AML-193 (cell line): ENCODE results near the gene UBA52.
"Not testable (repeated sequence)": the region's sequence is repeated elsewhere in the genome, so short reads cannot be mapped to it uniquely, and the experiment has no call there.

ENCODE experiments used
- DNase-seq, 2 experiments: peaks; one replicate each; lab custom pipeline; 2025; lab: John Stamatoyannopoulos, UW

The UBA52 gene

DNA sequence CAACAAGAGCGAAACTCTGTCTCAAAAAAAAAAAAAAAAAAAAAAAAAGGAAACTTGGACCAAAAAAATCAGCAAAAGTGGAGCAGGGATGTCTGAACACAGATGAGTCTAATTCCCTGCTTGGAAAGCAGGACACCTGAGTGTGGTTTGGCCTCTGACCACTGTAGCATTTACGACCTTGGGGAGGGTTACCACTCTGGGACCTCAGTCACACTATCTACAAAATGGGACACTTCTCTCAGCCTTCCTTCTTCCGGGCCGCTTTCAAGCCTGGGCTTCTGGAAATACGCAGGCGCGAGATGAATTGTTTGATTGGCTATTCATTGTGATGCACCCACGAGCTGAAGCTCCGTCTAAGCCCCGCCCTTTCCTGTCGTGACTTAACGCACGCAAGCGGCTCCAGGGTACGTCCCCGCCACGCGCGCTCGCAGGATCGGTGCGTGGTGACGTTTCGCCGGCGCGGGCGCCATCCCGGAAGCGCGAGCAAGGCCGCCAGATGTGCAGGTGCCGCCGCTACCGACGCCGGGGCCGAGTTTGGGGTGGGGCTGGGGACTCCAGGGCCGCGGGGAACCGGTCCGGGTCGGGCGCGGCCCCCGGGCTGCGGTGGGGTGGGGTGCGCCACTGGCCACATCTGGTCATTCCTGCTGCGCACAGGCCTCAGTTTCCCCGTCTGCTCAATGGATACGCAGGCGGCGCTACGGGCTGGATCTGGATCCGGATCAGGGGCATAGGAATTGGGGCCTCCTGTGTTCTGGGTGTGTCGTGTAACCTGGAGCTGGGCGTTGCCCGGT, 14.1 kb upstream of the UBA52 start, which contains the start of gene KXD1:
TSS of gene KXD1 (plus strand) at position 460 of the 791 bp plus-strand sequence. CDS start 4,187 bp downstream, outside the sequence.
- peak; percentile 98 for DNase-seq

DNA sequence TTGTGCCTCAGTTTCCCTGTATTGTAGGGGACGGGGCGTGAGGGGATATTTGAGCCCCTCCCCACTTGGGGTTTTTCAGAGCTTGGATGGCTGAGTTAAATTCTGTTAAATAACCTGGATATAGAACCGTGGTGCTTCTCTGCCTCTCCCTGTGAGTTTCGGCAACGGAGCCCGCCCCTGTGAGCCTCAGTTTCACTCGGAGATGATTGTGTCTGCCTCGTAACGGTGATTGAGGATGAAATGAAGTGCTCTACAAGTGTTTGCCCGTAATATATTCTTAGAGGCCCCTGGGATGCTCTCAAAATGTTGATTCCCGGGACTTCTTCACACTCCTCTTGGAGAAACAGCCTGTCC, 13.5 kb upstream of the UBA52 start:
- DNase-seq: no peak

DNA sequence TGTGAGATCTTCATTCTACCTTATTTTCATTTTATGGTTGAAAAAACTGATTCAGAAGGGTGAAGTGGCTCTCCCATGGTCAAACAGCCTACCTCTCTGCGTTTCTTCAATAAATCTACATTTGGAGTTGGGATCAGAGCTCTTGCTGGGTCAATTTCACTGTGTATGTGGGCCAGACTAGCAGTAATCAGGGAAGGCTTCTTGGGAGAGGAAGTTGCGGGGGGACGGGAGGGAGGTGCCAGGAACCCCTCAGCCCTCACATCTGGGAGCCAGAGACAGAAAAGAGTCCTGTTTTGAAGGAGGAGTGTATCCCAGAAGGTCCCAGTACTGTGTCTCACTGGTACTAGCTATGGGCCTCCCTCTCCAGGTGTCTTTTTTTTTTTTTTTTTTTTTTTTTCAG, 13.1 kb upstream of the UBA52 start:
- DNase-seq: no peak

DNA sequence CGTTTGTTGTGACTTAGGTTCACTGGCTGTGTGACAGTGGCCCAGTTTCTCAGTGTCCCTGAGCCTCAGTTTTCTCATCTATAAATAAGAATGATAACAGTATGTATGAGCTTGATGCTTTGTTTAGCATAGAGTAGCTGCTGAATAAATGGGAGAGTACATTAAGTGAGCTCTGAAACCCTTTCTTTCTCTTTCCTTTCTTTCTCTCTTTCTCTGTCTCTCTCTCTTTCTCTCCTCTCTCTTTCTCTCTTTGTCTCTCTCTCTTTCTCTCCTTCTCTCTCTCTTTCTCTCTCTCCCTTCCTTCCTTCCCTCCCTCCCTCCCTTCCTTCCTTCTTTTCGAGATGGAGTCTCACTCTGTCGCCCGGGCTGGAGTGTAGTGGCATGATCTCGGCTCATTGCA, 12.0 kb upstream of the UBA52 start:
- DNase-seq: no peak

DNA sequence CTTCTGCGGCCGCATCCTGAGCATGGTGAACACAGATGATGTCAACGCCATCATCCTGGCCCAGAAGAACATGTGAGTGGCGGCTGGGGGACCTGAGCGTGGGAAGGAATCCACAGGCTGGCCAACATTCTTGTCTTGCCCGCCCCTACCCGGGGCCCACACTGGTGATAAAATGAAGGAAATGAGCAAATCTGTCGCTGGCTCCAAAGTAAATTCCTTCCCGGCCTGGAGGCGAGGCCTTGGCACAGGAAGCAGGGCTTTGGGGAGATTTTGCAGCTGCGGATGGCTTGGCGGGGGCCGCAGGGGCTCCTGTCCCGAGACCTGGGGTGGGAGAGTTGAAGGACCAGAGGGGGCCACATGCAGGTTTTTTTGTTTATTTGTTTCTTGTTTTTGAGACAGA, 9.6 kb upstream of the UBA52 start:
- DNase-seq: no peak

DNA sequence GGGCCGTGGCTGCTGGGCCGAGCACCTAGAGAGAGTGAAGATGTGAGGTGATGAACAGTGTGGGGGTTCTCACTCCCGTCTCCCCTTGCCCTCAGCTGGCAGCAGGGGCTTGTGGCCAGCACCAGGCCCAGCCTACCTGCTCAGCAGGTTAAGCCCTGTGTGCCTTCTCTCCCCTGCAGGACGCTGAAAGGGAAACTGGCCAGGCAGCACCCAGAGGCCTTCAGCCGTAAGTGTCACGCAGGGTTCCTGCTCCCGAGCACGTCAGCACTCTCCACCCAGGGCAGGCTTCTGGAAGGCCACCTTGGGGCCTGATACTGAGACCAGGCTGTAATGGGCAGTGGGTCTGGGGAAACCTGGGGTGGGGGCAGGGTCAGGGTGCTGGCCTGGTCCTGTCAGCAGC, 4.7 kb upstream of the UBA52 start:
- no peak for DNase-seq

DNA sequence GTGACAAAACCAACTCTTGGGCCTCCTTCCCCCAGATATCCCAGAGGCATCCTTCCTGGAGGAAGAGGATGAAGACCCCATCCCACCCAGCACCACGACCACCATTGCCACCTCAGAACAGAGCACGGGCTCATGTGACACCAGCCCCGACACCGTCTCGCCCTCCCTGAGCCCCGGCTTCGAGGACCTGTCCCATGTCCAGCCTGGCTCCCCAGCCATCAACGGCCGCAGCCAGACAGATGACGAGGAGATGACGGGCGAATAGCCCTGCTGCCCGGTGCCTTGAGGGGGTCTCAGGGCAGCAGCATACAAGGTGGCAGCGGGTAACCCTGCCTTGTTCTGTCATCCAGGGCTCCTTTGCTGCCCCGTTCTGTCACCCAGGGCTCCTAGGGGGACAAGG, 3.3 kb upstream of the UBA52 start:
- DNase-seq: no peak

DNA sequence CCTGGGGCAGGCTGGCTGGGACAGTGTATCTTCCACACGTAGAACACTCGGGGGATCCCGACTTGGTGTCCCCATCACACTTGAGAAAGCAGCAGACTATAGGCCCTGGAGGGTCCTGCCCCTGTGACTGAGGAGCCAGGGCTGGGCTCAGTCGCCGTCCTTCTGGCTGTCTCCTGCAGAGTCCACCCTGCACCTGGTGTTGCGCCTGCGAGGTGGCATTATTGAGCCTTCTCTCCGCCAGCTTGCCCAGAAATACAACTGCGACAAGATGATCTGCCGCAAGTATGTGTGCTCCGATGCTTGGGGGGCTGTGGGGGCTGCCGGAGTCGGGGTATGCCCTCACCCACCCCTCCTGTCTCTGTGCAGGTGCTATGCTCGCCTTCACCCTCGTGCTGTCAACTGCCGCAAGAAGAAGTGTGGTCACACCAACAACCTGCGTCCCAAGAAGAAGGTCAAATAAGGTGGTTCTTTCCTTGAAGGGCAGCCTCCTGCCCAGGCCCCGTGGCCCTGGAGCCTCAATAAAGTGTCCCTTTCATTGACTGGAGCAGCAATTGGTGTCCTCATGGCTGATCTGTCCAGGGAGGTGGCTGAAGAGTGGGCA, 3.1 kb downstream of the UBA52 start:
- no peak for DNase-seq

DNA sequence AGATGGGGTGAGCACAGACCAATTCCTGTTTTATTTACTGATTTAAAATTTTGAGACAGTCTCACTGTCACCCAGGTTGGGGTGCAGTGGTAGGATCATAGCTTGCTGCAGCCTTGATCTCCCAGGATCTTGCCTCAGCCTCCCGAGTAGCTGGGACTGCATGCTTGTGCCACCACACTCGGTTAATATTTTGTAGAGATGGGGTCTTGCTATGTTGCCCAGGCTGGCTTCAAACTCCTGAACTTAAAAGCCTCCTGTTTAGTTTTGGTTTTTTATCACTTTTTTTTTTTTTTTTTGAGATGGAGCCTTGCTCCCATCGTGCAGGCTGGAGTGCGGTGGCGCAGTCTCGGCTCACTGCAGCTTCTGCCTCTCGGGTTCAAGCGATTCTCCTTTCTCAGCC, 4.7 kb downstream of the UBA52 start:
- no peak for DNase-seq

DNA sequence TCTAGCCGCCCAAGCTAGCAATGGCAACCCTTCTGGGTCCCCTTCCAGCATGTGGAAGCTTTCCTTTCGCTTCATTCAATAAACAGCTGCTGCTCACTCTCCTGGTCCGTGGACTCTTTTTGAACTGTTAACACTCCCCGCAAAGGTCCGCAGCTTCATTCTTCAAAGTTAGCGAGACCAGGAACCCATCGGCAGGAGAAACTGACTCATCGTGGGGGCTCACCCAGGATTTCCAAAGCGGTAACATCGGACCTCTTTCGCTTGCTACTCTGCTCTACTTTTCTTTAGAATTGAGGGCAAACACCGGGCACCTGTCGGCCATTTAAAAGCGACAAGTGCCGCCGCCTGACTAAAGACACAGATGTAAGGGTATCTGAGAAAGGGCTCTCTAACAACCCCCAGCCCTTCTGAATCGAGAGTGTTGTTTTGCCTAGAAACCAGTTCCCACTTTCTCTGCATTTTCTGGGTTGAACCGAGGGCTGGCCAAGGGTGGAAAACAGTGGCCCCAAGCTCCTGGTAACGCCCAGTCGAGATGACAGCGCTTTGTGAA, 5.8 kb downstream of the UBA52 start:
- DNase-seq: no peak

DNA sequence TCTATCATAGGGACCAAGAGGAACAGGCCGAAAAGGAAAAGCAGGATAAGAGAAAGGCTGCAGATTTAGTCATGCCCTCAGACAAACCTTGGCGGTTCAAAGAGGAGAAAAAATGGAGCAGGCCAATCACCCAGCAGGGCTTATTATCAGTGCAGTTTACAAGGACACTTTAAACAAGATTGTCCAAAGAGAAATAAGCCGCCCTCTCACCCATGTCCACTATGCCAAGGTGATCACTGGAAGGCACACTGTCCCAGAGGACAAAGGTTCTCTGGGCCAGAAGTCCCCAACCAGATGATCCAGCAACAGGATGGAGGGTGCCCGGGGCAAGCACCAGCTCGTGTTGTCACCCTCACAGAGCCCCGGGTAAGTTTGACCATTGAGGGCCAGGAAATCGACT, 8.7 kb downstream of the UBA52 start:
- no peak for DNase-seq

DNA sequence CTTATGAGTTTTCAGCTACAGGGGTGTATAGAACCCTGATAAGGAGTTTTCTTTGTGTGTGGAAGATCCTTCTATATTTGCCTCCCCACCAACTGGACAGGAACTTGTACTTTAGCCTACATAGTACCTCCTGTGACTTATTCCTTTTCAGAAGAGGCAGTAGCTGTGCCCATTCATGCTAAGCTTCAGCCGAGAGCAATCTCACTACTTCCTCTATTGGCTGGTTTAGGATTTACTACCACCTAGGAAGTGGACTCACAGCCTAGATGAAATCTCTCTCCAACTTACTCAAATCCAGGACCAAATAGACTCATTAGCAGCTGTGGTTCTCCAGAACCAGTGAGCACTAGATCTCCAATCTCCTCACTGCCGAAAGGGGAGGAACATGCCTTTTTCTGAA, 14.6 kb downstream of the UBA52 start:
- DNase-seq: peak; percentile 57

DNA sequence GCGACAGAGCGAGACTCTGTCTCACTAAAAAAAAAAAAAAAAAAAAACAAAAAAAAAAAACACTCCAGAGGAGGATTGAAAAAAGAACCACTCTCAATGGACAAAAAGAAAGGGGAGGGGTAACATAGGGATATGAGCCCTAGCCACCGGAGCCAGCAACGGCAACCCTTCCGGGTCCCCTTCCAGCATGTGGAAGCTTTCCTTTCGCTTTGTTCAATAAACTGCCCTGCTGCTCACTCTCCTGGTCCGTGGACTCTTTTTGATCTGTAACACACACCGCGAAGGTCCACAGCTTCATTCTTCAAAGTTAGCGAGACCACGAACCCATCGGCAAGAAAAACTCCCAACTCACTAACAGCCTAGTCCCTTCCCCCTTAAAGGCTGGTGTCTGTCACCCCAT, 15.9 kb downstream of the UBA52 start:
- DNase-seq: no peak

DNA sequence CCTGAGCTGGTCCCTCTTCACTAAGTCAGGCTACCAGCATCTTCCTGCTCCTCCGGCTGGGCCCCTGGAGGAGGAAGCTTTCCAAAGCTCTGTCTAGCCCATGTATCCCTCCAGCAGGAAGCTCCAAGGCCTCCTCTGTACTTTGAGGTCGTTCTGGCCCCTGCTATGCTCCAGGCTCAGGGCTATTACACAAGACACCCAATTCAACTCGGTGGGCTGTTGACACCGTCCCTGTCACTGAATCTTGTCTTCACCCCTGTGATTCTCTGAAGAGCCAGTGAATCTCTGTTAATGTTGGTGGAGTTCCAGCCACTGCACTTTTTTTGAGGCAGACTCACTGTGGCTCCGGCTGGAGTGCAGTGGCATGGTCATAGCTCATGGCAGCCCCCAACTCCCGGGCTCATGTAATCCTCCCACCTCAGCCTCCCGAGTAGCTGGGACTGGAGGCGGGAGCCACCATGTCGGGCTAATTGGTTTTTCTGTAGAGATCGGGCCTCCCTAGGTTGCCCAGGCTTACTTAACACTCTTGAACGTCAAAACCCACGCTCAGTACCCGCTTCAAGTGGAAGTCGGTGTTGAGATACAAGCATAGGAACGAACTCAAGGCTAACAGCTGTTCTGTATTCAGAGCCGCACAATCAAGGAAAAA, 16.4 kb downstream of the UBA52 start:
- no peak for DNase-seq

DNA sequence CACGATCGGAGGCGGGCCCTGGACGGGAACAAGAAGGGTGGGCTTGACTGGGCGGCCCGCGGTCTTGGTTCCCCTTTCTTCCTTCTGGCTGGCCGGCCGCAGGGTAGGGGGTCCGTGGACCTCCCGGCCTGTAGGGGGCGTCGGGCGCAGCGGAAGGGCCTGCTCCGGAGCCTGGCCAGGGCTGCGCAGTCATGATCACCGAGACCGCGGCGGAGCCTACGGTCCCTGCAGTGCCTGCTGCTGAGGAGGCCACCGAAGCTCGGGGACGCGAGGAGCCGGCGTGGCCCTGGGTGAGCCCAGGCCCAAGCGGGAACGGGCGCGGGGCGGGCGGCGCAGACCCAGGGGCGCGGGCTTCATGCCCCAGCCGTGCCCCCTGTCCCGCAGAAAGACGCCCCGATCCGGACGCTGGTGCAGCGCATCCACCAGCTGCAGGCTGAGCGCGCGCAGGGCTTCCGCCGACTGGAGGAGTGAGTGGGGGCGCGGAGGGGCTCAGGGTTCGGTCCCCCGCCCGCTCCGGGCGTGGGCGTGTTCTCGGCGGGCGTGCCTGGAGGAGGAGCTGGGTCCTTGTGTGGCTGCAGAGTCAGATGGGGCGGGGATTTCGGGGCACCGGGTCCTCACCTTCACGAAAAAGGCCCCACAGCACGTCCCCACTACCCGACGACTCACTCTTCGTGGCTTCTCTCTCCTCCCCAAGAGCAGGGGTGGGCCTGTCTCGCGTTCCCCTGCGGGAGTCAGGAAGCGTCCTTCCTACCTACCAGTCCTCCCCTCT, 17.1 kb downstream of the UBA52 start, which contains the start of gene REX1BD:
TSS of gene REX1BD (plus strand) at position 188 of the 769 bp plus-strand sequence. CDS start at position 192, 4 bp downstream.
- peak; percentile 61 to 73 for DNase-seq

DNA sequence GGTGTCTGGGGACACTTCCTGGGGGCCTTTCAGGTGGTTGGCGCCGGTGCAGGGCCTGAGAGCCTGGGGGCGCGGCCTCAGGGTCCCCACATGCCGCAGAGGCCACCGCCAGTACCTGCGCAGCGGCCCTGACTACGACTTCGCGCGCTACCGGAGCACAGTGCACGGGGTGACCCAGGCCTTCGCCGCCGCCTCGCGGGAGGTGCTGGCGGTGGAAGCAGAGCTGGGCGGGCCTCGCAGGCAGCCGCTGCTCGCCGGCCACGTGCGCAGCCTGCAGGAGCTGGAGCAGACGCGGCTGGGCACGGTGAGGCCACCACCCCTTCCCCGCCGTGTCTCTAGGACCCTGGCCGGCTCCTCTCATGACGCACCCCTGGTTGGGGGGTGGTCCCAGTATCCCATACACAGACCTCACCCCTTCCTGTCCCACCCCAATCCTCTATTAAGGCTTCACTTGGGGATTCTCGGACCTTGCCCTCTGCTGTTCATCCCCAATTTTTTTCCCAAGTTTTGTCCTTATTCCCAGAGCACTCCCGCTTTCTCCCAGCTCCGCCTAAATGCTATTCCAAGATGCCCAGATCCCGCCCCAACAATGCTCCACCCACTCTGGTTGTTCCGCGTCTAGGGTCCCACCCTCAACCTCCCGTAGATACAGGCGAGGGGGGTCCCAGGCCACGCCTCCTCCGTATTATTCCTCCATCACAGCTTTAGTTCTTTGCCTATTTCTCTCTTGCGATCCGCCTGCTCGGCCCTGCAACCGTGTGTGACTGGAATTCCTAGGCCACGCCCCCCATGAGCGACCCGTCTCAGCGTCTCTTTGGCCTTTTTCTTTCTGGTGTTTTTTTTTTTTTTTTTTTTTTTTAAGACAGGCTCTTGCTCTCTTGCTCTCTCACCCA, 18.0 kb downstream of the UBA52 start:
- peak; percentile 43 to 47 for DNase-seq

DNA sequence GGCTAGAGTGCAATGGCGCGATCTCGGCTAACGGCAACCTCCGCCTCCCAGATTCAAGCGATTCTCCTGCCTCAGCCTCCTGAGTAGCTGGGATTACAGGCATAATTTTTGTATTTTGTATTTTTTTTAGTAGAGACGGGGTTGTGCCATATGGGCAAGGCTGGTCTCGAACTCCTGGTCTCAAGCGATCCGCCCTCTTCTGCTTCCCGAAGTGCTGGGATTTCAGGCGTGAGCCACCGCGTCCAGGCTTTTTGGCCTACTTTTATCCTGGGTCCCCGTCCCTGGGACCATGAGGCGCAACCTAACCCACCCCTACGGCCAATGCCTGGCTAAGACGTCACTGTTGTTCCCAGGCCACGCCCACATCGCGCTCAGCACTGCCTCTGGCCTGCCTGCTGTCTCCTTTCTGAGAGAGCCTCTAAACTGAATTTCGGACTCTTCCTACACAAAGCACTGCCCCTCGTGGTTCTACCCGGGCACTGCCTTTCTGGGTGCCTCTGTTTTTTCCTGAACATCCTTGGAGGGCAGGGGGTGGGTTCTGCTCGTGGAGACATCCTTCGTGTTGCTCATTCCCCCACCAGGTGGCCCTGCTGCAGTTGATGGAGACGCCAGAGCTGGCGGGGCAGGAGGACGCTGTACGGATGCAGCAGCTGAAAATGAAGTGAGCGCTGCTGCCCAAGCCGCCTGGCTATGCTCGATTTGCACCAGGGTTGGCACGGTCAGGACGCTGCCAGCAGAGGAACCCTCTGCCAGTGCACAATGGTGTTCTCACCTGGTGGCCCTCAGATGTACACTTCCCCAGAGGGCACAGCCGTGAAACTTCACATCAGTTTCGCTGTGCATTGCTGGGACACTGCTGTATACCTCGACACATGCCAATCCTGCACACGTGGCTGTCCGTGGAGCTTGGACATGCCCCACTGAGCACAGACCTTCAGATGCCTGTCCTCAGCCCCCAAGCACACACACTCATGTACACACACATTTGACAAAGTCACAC, 18.9 kb downstream of the UBA52 start:
- DNase-seq: peak; percentile 70 to 80

DNA sequence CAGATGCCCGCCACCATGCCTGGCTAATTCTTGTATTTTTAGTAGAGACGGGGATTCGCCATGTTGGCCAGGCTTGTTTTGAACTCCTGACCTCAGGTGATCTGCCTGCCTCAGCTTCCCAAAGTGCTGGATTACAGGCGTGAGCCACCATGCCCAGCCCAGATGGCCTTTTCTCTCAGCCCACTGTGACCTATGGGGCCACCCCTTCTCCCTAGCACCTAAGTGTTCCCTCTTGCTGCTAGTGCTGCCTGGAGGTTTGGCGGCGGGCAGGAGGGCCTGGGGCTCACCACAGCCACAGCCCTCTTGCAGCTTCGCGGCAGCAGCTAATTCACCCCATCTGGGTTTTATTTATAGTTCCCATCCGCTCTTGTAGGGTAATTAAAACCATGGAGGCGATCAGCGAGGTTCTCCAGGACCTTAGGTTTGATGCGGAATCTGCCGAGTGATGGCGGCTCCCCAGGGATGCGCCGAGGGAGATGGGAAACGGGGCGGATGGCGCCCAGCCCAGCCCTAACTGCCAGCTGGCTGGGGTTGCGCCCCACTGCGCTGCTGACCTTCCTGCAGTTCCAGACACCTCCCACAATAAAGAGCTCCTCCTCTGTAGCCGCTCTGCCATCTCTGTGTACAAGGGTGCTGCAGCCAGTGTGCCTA, 20.2 kb downstream of the UBA52 start:
- no peak for DNase-seq

DNA sequence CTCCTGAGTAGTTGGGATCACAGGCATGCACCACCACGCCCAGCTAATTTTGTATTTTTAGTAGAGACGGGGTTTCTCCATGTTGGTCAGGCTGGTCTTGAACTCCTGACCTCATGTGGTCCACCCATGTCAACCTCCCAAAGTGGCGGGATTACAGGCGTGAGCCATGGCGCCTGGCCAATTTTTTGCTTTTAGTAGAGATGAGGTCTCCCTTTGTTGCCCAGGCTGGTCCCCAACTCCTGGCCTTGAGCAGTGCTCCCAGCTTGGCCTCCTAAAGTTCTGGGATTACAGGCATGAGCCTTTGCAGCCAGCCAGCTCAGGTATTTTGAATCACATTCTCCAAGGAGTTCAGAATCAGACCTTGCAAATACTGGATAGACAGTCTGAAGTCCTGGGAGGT, 21.1 kb downstream of the UBA52 start:
- DNase-seq: not testable (repeated sequence)
